SJSA1 (cell line): Measurements from ENCODE around the gene DBET. TPM values are rescaled to one million over a fixed set of nuclear protein-coding genes. Genes with fewer than 3 reads are reported as not detected.
"Not testable (repeated sequence)": the region's sequence is repeated elsewhere in the genome, so short reads cannot be mapped to it uniquely, and the experiment has no call there.

Source experiments
- DNase-seq, 2 experiments: peaks; one replicate each; pipeline ENCODE4 v3.0.0-alpha.2; 2015 to 2020; ENCODE audit warnings: low spot score in 2 of 2, low read depth in 1 of 2
- H3K27ac ChIP-seq: fragments of 250-450 bp; sonication (Bioruptor Pico); 2 replicates; pipeline ENCODE4 v1.5.1; 2020; ENCODE audit warnings: mild to moderate bottlenecking, moderate library complexity
- H3K27me3 ChIP-seq: fragments of 250-450 bp; sonication (Bioruptor Pico); replicated peaks from 2 replicates; pipeline ENCODE4 v1.5.1; 2020; ENCODE audit warnings: mild to moderate bottlenecking, moderate library complexity
- H3K36me3 ChIP-seq: fragments of 250-450 bp; sonication (Bioruptor Pico); 2 replicates; pipeline ENCODE4 v1.5.1; 2020; ENCODE audit warnings: mild to moderate bottlenecking
- H3K4me1 ChIP-seq: fragments of 250-450 bp; sonication (Bioruptor Pico); replicated peaks from 2 replicates; pipeline ENCODE4 v1.6.1; 2021; ENCODE audit warnings: mild to moderate bottlenecking
- H3K4me3 ChIP-seq: fragments of 250-450 bp; sonication (Bioruptor Pico); 2 replicates; pipeline ENCODE4 v1.5.1; 2020; ENCODE audit warnings: mild to moderate bottlenecking
- H3K9me3 ChIP-seq: fragments of 250-450 bp; sonication (Bioruptor Pico); replicated peaks from 2 replicates; pipeline ENCODE4 v1.5.1; 2020; ENCODE audit warnings: mild to moderate bottlenecking
- total RNA-seq: library from RNA; depleted of rRNA; stranded (reverse); fragments of >200 nt; shearing (Covaris generic); gene quantifications from 2 replicates; pipeline ENCODE4 v1.2.3, GENCODE V29; 2014; rRNA removed

The DBET gene
- total RNA-seq, 1 experiment from 2014 or later: not detected

DNA sequence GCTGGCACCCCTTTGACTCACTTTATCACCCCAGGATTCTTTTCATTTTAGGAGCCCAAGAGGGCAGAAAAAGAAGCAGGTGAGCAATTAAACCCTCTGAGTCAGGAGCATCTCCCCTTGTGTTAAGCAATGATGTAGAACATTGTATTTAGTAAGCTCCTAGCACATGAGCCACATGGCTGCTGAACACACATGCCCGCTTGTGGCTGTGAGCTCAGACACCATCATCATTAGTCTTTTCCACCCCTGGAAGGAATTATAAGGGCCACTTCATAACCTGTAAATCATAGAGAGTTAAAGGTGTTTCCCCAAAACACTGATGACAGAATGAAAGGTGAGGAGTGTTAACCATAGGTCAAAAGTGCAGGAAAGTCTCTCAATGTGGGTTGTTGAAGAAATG lies 37.2 kb downstream of the DBET start:
- not testable (repeated sequence) for DNase-seq, H3K9me3 ChIP-seq, H3K4me3 ChIP-seq, H3K27me3 ChIP-seq, H3K36me3 ChIP-seq, H3K4me1 ChIP-seq, H3K27ac ChIP-seq

- not testable (repeated sequence) for H3K4me1 ChIP-seq, H3K4me3 ChIP-seq, H3K9me3 ChIP-seq, H3K27ac ChIP-seq, H3K36me3 ChIP-seq, H3K27me3 ChIP-seq, DNase-seq
Observed at GRCh38 chr4:190106191-190106590, 41.9 kb downstream of the DBET start.

DNA sequence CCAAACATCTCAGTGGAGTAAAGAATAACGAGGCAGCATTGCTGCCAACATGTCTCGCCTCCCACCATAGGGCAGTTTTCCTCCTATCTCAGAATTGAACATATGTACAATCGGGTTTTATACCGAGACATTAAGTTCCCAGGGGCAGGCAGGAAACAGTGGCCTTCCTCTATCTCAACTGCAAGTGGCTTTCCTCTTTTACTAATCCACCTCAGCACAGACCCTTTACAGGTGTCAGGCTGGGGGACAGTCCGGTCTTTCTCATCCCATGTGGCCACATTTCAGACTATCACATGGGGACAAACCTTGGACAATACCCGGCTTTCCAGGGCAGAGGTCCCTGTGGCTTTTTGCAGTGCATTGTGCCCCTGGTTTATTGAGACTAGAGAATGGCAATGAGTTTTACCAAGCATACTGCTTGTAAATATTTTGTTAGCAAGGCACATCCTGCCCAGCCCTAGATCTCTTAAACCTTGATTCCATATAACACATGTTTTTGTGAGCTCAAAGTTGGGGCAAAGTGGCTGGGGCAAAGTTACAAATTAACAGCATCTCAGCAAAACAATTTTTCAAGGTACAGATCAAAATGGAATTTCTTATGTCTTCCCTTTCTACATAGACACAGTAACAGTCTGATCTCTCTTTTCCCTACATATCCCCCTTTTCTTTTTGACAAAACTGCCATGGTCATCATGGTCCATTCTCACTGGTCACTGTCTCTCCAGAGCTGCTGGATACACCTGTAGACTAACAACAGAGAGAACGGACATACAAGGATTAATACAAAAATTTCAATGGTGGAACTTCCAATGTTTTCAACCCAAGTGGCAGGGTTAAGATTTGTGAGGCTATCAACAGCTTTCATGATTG lies 42.5 kb downstream of the DBET start:
- peak; percentile 0 to 35 for DNase-seq
- not testable (repeated sequence) for H3K4me1 ChIP-seq

DNA sequence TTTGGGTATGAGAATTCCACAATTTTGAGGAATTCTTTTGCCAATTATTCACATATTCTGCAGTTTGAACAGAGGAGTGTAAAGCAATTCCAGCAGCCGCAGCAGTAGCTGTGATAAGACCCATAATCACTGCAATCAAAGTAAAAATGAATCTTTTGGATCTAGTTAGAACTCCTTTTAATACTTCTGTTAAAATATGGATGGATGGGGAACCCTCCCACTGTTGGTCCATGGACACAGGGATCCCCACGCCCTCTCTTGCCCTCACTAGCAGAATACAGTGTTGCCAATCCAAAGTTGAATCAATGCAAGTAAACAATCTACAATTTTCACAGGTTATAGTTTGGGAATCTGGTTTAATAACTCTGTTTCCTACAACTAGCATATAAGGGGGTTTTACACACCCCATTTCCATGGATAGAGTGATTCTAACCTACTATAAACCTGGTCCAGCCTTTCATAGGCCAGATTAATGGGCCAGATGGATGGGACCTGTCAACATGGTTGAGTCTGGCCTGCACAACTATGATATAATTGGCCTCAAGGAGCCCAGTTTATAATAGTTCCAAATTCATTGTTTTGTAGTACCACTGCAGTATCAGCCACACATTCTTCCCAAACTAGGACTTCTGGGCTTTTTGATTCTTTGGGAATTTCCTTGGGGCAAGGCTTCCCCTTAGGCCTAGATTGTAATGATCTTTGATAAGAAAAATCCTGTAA lies 43.6 kb downstream of the DBET start:
- not testable (repeated sequence) for H3K36me3 ChIP-seq, H3K27ac ChIP-seq, H3K4me3 ChIP-seq, H3K4me1 ChIP-seq, H3K27me3 ChIP-seq
- peaks cover 11% of the 10 kb centered on the region for H3K9me3 ChIP-seq
- DNase-seq: peak in 1 of 2 experiments; percentile 0

More for the DNA sequence above, 42.5 kb downstream of the DBET start:
- H3K27ac ChIP-seq, H3K36me3 ChIP-seq, H3K27me3 ChIP-seq, H3K4me3 ChIP-seq: not testable (repeated sequence)
- H3K9me3 ChIP-seq: peaks cover 11% of the 10 kb centered on the region

DNA sequence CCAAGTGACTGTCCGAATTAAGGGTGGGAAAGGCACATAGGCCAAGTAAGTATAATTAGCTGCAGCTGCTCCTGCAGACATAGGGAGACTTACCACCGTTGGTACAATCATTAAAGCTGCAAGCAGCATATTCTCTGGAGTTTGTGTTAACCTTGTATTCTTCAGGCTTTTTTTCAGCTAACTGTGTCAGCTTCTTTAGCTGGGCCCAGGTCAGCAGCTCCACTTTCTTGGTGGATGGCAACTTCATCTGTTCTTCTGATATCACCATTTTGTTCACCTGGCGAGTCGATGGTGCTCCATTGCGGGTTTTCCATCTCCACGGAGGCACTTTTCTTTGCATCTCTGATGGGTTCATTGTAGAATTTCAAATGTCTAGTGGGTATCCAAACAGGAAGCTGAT lies 44.5 kb downstream of the DBET start:
- not testable (repeated sequence) for H3K4me1 ChIP-seq, H3K27me3 ChIP-seq, H3K4me3 ChIP-seq, H3K27ac ChIP-seq, H3K36me3 ChIP-seq
- H3K9me3 ChIP-seq: peaks cover 11% of the 10 kb centered on the region
- peak; percentile 1 to 36 for DNase-seq

DNA sequence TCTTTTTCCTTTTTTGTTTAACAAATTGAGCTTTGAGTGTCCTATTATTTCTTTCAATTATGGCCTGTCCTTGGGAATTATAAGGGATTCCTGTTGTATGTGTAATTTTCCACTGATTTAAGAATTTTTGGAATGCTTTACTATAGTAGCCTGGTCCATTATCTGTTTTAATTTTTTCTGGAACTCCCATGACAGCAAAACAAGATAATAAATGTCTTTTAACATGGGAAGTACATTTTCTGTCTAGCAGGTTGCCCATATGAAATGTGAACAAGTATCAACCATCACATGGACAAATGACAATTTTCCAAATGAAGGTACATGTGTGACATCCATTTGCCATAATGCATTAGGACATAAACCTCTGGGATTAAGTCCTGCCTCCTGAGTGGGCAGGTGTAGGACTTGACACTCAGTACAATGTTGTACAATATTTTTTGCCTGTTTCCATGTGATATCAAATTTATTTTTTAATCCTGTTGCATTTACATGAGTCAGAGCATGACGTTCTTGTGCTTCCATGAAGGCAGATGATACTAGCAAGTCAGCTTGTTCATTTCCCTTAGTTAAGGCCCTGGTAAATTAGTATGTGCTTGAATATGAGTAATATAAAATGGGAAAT lies 45.2 kb downstream of the DBET start:
- not testable (repeated sequence) for H3K4me3 ChIP-seq, H3K36me3 ChIP-seq, H3K4me1 ChIP-seq, H3K27me3 ChIP-seq, H3K27ac ChIP-seq
- peak in 1 of 2 experiments; percentile 1 for DNase-seq
- peaks cover 11% of the 10 kb centered on the region for H3K9me3 ChIP-seq

GRCh38 chr4:190110033-190110432 lies 45.7 kb downstream of the DBET start:
- not testable (repeated sequence) for H3K36me3 ChIP-seq, H3K27me3 ChIP-seq, DNase-seq, H3K27ac ChIP-seq, H3K4me3 ChIP-seq, H3K4me1 ChIP-seq
- peaks cover 11% of the 10 kb centered on the region for H3K9me3 ChIP-seq

DNA sequence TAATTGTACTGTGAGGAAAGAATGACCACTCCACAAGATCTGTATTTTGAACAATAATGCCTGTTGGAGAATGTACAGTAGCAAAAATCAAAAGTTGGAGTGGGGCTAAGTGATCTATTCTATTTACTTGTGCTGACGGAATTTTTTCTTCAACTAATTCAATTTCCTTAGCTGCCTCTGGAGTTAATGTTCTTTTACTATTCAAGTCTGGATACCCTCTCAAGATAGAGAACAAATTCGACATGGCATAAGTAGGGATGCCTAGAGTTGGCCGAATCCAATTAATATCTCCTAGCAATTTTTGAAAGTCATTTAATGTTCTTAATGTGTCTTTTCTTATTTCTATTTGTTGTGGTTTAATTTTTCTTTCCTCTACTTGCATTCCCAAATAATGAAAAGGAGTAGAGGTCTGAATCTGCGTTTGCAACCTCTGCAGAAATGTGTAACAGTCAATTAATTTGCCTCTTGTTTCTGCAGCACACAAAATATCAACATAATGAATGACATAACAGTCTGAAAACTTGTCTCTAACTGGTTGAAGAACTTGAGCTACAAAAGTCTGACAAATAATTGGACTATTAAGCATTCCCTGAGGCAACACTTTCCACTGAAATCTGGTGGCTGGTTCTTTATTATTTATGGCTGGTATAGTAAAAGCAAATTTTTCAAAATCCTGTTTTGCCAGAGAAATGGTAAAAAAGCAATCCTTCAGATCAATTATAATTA lies 46.4 kb downstream of the DBET start:
- not testable (repeated sequence) for H3K27me3 ChIP-seq, H3K27ac ChIP-seq, H3K4me1 ChIP-seq, H3K36me3 ChIP-seq, H3K4me3 ChIP-seq
- peak in 1 of 2 experiments; percentile 2 for DNase-seq
- H3K9me3 ChIP-seq: peaks cover 11% of the 10 kb centered on the region

- not testable (repeated sequence) for H3K27ac ChIP-seq, H3K4me1 ChIP-seq, H3K9me3 ChIP-seq, H3K27me3 ChIP-seq, H3K4me3 ChIP-seq, DNase-seq, H3K36me3 ChIP-seq
Observed at GRCh38 chr4:190112879-190113278, 48.6 kb downstream of the DBET start.

- H3K27ac ChIP-seq, DNase-seq, H3K4me3 ChIP-seq, H3K27me3 ChIP-seq, H3K4me1 ChIP-seq, H3K36me3 ChIP-seq, H3K9me3 ChIP-seq: not testable (repeated sequence)
Observed at GRCh38 chr4:190114991-190115390, 50.7 kb downstream of the DBET start.

Other genes with a start within 250 kb of the DBET start
- gene FRG1, start 123.6 kb upstream of the DBET start, total RNA-seq: 48.7 and 116 TPM in 2 replicates
- gene FRG2, start 37.2 kb upstream of the DBET start, total RNA-seq: not detected in 2 replicates
- gene DUX4, start 109.3 kb downstream of the DBET start, total RNA-seq: not detected in 2 replicates